SK-N-MC (cell line): ENCODE data around the gene PAOX.
"Not testable (repeated sequence)": the region's sequence is repeated elsewhere in the genome, so short reads cannot be mapped to it uniquely, and the experiment has no call there.

Experiments
- DNase-seq: peaks from one replicate; pipeline ENCODE4 v3.0.0-alpha.2; 2011; ENCODE audit warnings: low read depth, low spot score
- H3K27ac ChIP-seq: fragments of 200-600 bp; sonication (generic); 2 replicates; pipeline ENCODE4 v1.5.1; 2016; ENCODE audit warnings: mixed run types
- H3K36me3 ChIP-seq: fragments of 200-600 bp; sonication (generic); 2 replicates; pipeline ENCODE4 v1.6.1; 2017; ENCODE audit warnings: antibody characterized with exemption, low read length, mixed read lengths; ENCODE audit not compliant: insufficient read depth
- H3K4me3 ChIP-seq: fragments of 200-600 bp; sonication (generic); 2 replicates; pipeline ENCODE4 v1.5.1; 2016
- H3K9ac ChIP-seq: fragments of 200-600 bp; sonication (generic); 2 replicates; pipeline ENCODE4 v1.8.0; 2017; ENCODE audit warnings: mixed run types, mixed read lengths; ENCODE audit not compliant: insufficient read length
- H3K9me3 ChIP-seq: fragments of 200-600 bp; sonication (generic); 2 replicates; pipeline ENCODE4 v1.6.1; 2017; ENCODE audit warnings: low read depth, mild to moderate bottlenecking, antibody characterized with exemption, low read length, moderate library complexity, mixed read lengths
- EZH2 ChIP-seq: fragments of 200-600 bp; sonication (generic); IDR thresholded peaks from one replicate; pipeline ENCODE4 v1.6.1; 2017; ENCODE audit warnings: antibody characterized with exemption
- FOXP2 ChIP-seq: optimal IDR thresholded peaks from 2 replicates; pipeline ENCODE3; 2011; ENCODE audit warnings: mild to moderate bottlenecking, moderate library complexity; ENCODE audit not compliant: insufficient read depth; ENCODE audit errors: extremely low read length, control extremely low read depth
- POLR2AphosphoS5 ChIP-seq: IDR thresholded peaks from 2 replicates; pipeline ENCODE4 v1.6.1; 2012; ENCODE audit warnings: mild to moderate bottlenecking, low read depth, low read length, borderline replicate concordance

PAOX gene

GRCh38 chr10:133359972-133360610, 19.0 kb upstream of the PAOX start:
- Histone ChIP-seq H3K27ac (no peak overlapping the region), H3K4me3 (no peak overlapping the region), H3K9me3 (no peaks in the 10 kb centered on the region), H3K36me3 (no peaks in the 10 kb centered on the region; the same call in 1 of the 2 replicates), H3K9ac (no peak overlapping the region)
- TF ChIP-seq FOXP2, result no peak
- TF ChIP-seq POLR2AphosphoS5, result no peak
- no peak for TF ChIP-seq EZH2
- DNase-seq, result no peak

DNA sequence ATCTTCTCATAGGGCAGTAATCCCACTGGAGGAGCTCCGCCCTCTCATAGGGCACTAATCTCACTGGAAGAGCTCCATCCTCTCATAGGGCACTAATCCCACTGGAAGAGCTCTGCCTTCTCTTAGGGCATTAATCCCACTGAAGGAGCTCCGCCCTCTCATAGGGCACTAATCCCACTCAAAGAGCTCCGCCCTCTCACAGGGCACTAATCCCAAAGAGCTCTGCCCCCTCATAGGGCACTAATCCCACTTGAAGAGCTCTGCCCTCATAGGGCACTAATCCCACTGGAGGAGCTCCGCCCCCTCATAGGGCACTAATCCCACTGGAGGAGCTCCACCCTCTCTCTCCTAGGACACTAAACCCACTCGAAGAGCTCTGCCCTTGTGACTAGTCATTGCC, 17.8 kb upstream of the PAOX start:
- no peak for DNase-seq
- Histone ChIP-seq H3K36me3 (no peaks in the 10 kb centered on the region; the same call in 1 of the 2 replicates), H3K27ac (no peak overlapping the region)

DNA sequence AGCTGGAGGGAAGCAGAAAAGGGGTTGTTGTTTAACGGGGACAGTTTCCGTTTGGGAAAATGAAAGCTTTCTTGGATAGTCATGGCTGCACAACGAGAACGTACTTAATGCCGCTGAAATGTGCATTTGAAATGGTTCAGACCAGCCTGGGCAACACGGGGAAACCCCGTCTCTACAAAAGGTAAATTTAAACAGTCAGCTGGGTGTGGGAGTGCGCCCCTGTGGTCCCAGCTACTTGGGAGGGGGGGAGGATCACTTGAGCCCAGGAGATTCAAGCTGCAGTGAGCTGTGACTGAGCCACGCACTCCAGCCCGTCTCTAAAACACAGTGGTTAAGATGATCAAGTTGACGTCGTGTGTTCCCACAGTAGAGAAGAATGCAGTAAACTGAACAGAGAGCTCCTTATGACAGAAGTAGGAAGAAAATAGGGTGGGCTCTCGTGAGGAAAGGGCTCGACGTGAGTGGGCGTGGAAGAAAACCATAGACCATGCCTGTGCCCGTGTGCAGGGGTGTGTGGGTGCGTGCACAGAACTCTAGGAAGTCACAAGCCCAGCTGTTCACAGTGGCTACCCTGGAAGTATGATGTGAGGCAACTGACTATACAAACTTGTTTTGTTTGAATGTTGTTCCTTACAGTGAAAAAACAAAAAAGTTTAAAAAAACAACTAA, 17.2 kb upstream of the PAOX start:
- H3K27ac ChIP-seq, result no peak overlapping the region
- TF ChIP-seq EZH2, result no peak
- no peak for TF ChIP-seq POLR2AphosphoS5
- no peak for TF ChIP-seq FOXP2
- no peak overlapping the region for H3K4me3 ChIP-seq
- no peak for DNase-seq
- H3K9me3 ChIP-seq, result no peaks in the 10 kb centered on the region
- no peak overlapping the region for H3K9ac ChIP-seq
- no peaks in the 10 kb centered on the region; the same call in 1 of the 2 replicates for H3K36me3 ChIP-seq

More for the DNA sequence above, 17.8 kb upstream of the PAOX start:
- TF ChIP-seq POLR2AphosphoS5 (no peak), EZH2 (no peak), FOXP2 (no peak)
- Histone ChIP-seq H3K9ac (no peak overlapping the region), H3K9me3 (no peaks in the 10 kb centered on the region), H3K4me3 (no peak overlapping the region)

- H3K9me3 ChIP-seq, result no peaks in the 10 kb centered on the region
- DNase-seq, result no peak
- no peak overlapping the region for H3K27ac ChIP-seq
- H3K9ac ChIP-seq, result no peak overlapping the region
- no peak overlapping the region for H3K4me3 ChIP-seq
- TF ChIP-seq FOXP2, result no peak
- no peak for TF ChIP-seq EZH2
- no peak for TF ChIP-seq POLR2AphosphoS5
- H3K36me3 ChIP-seq, result no peaks in the 10 kb centered on the region; the same call in 1 of the 2 replicates
Observed at GRCh38 chr10:133362846-133363245, 16.2 kb upstream of the PAOX start.

GRCh38 chr10:133364645-133365431, 14.2 kb upstream of the PAOX start:
- Histone ChIP-seq H3K9me3 (no peaks in the 10 kb centered on the region), H3K4me3 (no peak overlapping the region), H3K27ac (no peak overlapping the region), H3K9ac (no peak overlapping the region), H3K36me3 (no peaks in the 10 kb centered on the region; the same call in 1 of the 2 replicates)
- DNase-seq, result no peak
- TF ChIP-seq FOXP2 (no peak), POLR2AphosphoS5 (no peak), EZH2 (no peak)

GRCh38 chr10:133365461-133366129, 13.5 kb upstream of the PAOX start:
- H3K9me3 ChIP-seq, result no peaks in the 10 kb centered on the region
- no peak overlapping the region for H3K4me3 ChIP-seq
- no peak overlapping the region for H3K9ac ChIP-seq
- H3K36me3 ChIP-seq, result no peaks in the 10 kb centered on the region; the same call in 1 of the 2 replicates
- H3K27ac ChIP-seq, result no peak overlapping the region
- DNase-seq, result no peak
- TF ChIP-seq POLR2AphosphoS5 (no peak), EZH2 (no peak), FOXP2 (no peak)

DNA sequence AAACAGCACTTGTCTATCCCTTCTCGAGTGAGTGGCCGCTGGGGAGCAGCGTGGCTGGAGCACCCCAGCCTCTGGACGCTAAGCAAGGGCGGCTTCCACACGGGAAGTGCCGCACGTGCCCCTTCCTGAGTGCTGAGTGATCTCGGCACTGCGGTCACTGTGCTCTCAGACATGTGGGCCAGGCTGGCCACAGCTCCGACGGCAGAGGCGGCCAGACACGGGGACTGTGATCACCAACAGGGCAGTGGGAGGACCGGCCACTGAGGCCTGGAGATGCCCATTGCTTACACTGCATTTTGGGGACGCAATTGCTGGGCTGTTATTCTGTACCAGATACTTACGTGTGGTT, 13.0 kb upstream of the PAOX start:
- DNase-seq, result no peak
- no peak overlapping the region for H3K27ac ChIP-seq
- no peaks in the 10 kb centered on the region for H3K9me3 ChIP-seq
- no peaks in the 10 kb centered on the region; the same call in 1 of the 2 replicates for H3K36me3 ChIP-seq
- no peak overlapping the region for H3K9ac ChIP-seq
- TF ChIP-seq FOXP2 (no peak), EZH2 (no peak), POLR2AphosphoS5 (no peak)
- H3K4me3 ChIP-seq, result no peak overlapping the region

GRCh38 chr10:133366751-133367150, 12.3 kb upstream of the PAOX start:
- Histone ChIP-seq H3K9ac (no peak overlapping the region), H3K27ac (no peak overlapping the region), H3K36me3 (no peaks in the 10 kb centered on the region; the same call in 1 of the 2 replicates), H3K4me3 (no peak overlapping the region), H3K9me3 (no peaks in the 10 kb centered on the region)
- DNase-seq, result no peak
- no peak for TF ChIP-seq EZH2
- TF ChIP-seq FOXP2, result no peak
- TF ChIP-seq POLR2AphosphoS5, result no peak

DNA sequence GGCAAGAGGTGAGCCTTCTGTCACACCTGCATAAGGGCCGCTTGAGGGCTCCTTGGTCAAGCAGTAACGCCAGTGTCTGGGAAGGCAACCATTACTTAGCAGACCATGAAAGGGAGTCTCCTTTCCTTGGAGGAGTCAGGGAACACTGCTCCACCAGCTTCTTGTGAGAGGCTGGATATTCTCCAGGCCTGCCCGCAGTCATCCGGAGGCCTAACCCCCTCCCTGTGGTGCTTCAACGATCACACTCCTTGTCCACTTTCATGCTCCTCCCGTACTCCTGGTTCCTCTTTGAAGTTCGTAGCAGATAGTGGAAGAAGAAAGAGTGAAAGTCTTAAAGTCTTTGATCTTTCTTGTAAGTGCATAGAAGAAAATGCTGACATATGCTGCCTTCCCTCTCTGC, 11.6 kb upstream of the PAOX start:
- not testable (repeated sequence) for DNase-seq, H3K27ac ChIP-seq, H3K9ac ChIP-seq, H3K4me3 ChIP-seq, H3K36me3 ChIP-seq, H3K9me3 ChIP-seq
